Transverse colon (tissue), 4 donors: ENCODE measurements around the gene PHOSPHO2. TPM values are rescaled to one million over a fixed set of nuclear protein-coding genes. Genes with fewer than 3 reads are reported as not detected.

Experiments
- DNase-seq: peaks from one replicate; pipeline ENCODE4 v3.0.0-alpha.2; 2019
- H3K27ac ChIP-seq, 4 donors: fragments of 200-600 bp; sonication (generic); 2 replicates each; pipeline ENCODE4 v1.5.1; 2016 to 2018; ENCODE audit warnings: inconsistent platforms in 4 of 4
- H3K27me3 ChIP-seq: fragments of 200-600 bp; sonication (generic); 2 replicates; pipeline ENCODE4 v1.5.1; 2017; ENCODE audit warnings: inconsistent platforms
- H3K36me3 ChIP-seq, 4 donors: fragments of 200-600 bp; sonication (generic); 2 replicates each; pipeline ENCODE4 v1.5.1; 2017 to 2019; ENCODE audit warnings: inconsistent platforms in 4 of 4
- H3K4me1 ChIP-seq, 4 donors: fragments of 200-600 bp; sonication (generic); 2 replicates each; pipeline ENCODE4 v1.5.1; 2017 to 2020; ENCODE audit warnings: inconsistent platforms in 4 of 4
- H3K4me3 ChIP-seq, 4 donors: fragments of 200-600 bp; sonication (generic); 1 replicate in 1 of 4; 2 replicates in 3 of 4; pipeline versions ENCODE4 v1.5.1 to v1.6.1; 2017 to 2019; ENCODE audit warnings: inconsistent platforms in 4 of 4
- H3K9me3 ChIP-seq, 2 donors: fragments of 200-600 bp; sonication (generic); 2 replicates each; pipeline ENCODE4 v1.5.1; 2017 to 2019; ENCODE audit warnings: inconsistent platforms in 2 of 2
- CTCF ChIP-seq, 5 experiments: fragments of 200-600 bp in 3 of 5; fragments of 450-650 bp in 2 of 5; sonication (generic) in 3 of 5; IDR thresholded peaks; 1 replicate in 2 of 5; 2 replicates in 3 of 5; pipeline ENCODE4 v1.5.1; 2016 to 2017; ENCODE audit warnings: antibody characterized with exemption in 5 of 5, inconsistent platforms in 3 of 5, mild to moderate bottlenecking in 2 of 5, moderate library complexity in 1 of 5
- EP300 ChIP-seq: sonication (generic); formaldehyde crosslinking; IDR thresholded peaks from one replicate; pipeline ENCODE4 v1.6.1; 2017; ENCODE audit warnings: antibody characterized with exemption, low read depth
- POLR2A ChIP-seq: fragments of 450-650 bp; IDR thresholded peaks from one replicate; pipeline ENCODE4 v1.6.1; 2016; ENCODE audit warnings: antibody characterized with exemption, mild to moderate bottlenecking, moderate library complexity
- POLR2AphosphoS5 ChIP-seq, 3 donors: sonication (generic); formaldehyde crosslinking; IDR thresholded peaks; one replicate each; pipeline ENCODE4 v1.6.1; 2016; ENCODE audit warnings: antibody characterized with exemption in 3 of 3
- WGBS, 2 donors: methylation state at CpG; one replicate each; pipeline ENCODE4 v1.1.5; 2018; ENCODE audit warnings: low coverage in 1 of 2; 5-methylcytosine and 5-hydroxymethylcytosine counted together
- in situ Hi-C, 4 donors: fragments of 200-750 bp; cut with MboI; loops; one replicate each; pipeline versions ENCODE4 v1.15.0 to v1.15.1; 2017; ENCODE audit warnings: low sequenced_read_pairs in 3 of 4, low pct_ligation_motif_present in 1 of 4, low pct_unique_long_range_greater_than_20kb in 1 of 4
- intact Hi-C: fragments of 100-400 bp; cut with DNase I; formaldehyde crosslinking; loops from one replicate; pipeline ENCODE4 v1.15.1; 2023; ENCODE audit warnings: low total_unique reads
- total RNA-seq, 4 donors: library from RNA; depleted of rRNA; stranded (reverse); fragments of >200 nt; gene quantifications; one replicate each; pipeline ENCODE4 v1.1.0, GENCODE V29; 2016

The PHOSPHO2 gene
- total RNA-seq, 4 donors from 2014 or later, result 2.6 to 16.5 (median 7.7) TPM

GRCh38 chr2:169670215-169670651 lies 24.0 kb upstream of the PHOSPHO2 start:
- DNase-seq, result no peak
- Histone ChIP-seq H3K27me3 (no peaks in the 10 kb centered on the region), H3K4me3 (no peak overlapping the region), H3K4me1 (no peaks in the 10 kb centered on the region), H3K27ac (no peak overlapping the region), H3K9me3 (no peaks in the 10 kb centered on the region), H3K36me3 (no peaks in the 10 kb centered on the region)
- intact Hi-C loops (no loop called here), in situ Hi-C loops (no loop called here)
- no peak for TF ChIP-seq CTCF (IDR thresholded peaks at IDR 0.05)
- TF ChIP-seq POLR2AphosphoS5 (IDR thresholded peaks at IDR 0.05), result no peak
- no peak for TF ChIP-seq EP300
- no peak for TF ChIP-seq POLR2A
- 72 to 100% methylated on average over 2 of the region's 2 CpGs for WGBS, 2 donors

GRCh38 chr2:169670937-169671336 lies 23.3 kb upstream of the PHOSPHO2 start:
- Histone ChIP-seq H3K27me3 (no peaks in the 10 kb centered on the region), H3K36me3 (no peaks in the 10 kb centered on the region), H3K27ac (no peak overlapping the region), H3K4me3 (no peak overlapping the region), H3K9me3 (no peaks in the 10 kb centered on the region), H3K4me1 (no peaks in the 10 kb centered on the region)
- in situ Hi-C loops, result no loop called here
- DNase-seq, result no peak
- intact Hi-C loops, result no loop called here
- 92 to 97% methylated on average over 3 to 4 of the region's 4 CpGs for WGBS, 2 donors
- no peak for TF ChIP-seq POLR2AphosphoS5 (IDR thresholded peaks at IDR 0.05)
- TF ChIP-seq EP300, result no peak
- no peak for TF ChIP-seq POLR2A
- TF ChIP-seq CTCF (IDR thresholded peaks at IDR 0.05), result no peak

- no peak overlapping the region for H3K4me3 ChIP-seq
- no peaks in the 10 kb centered on the region for H3K36me3 ChIP-seq
- no peak overlapping the region for H3K27ac ChIP-seq
- intact Hi-C loops (no loop called here), in situ Hi-C loops (no loop called here)
- DNase-seq, result no peak
- no peaks in the 10 kb centered on the region for H3K9me3 ChIP-seq
- TF ChIP-seq EP300 (no peak), CTCF (IDR thresholded peaks at IDR 0.05) (no peak), POLR2AphosphoS5 (IDR thresholded peaks at IDR 0.05) (no peak), POLR2A (no peak)
- WGBS, 2 donors, result 76 to 81% methylated on average over 4 to 6 of the region's 6 CpGs
- H3K4me1 ChIP-seq, result no peaks in the 10 kb centered on the region
- H3K27me3 ChIP-seq, result no peaks in the 10 kb centered on the region
Observed at GRCh38 chr2:169672406-169672805, 21.9 kb upstream of the PHOSPHO2 start.

GRCh38 chr2:169673106-169673505 lies 21.2 kb upstream of the PHOSPHO2 start:
- Histone ChIP-seq H3K27ac (no peak overlapping the region), H3K4me3 (no peak overlapping the region), H3K27me3 (no peaks in the 10 kb centered on the region), H3K4me1 (no peaks in the 10 kb centered on the region), H3K9me3 (no peaks in the 10 kb centered on the region), H3K36me3 (no peaks in the 10 kb centered on the region)
- in situ Hi-C loops, result no loop called here
- 83 to 100% methylated on average over 1 to 3 of the region's 3 CpGs for whole genome bisulfite sequencing, 2 donors
- no peak for DNase-seq
- intact Hi-C loops, result no loop called here
- TF ChIP-seq CTCF (IDR thresholded peaks at IDR 0.05) (no peak), POLR2AphosphoS5 (IDR thresholded peaks at IDR 0.05) (no peak), EP300 (no peak), POLR2A (no peak)
